GM12874 (cell line): ENCODE data around the gene SGIP1.

Source experiments
- CTCF ChIP-seq: IDR thresholded peaks from 2 replicates; pipeline ENCODE4 v1.5.1; 2011; ENCODE audit warnings: low read depth, mild to moderate bottlenecking, control low read depth, low read length, moderate library complexity; ENCODE audit not compliant: insufficient read depth

The SGIP1 gene

GRCh38 chr1:66532214-66532613 is 1.7 kb upstream of the SGIP1 start:
- no peak for TF ChIP-seq CTCF

- TF ChIP-seq CTCF = no peak
Measured at GRCh38 chr1:66532798-66533783, 862 bp upstream of the SGIP1 start.

GRCh38 chr1:66535061-66535460 is 1.1 kb downstream of the SGIP1 start:
- no peak for TF ChIP-seq CTCF

- TF ChIP-seq CTCF = no peak
Measured at GRCh38 chr1:66535853-66536252, 1.9 kb downstream of the SGIP1 start.

GRCh38 chr1:66537718-66538117 is 3.8 kb downstream of the SGIP1 start:
- no peak for TF ChIP-seq CTCF

- no peak for TF ChIP-seq CTCF
Measured at GRCh38 chr1:66539491-66539890, 5.5 kb downstream of the SGIP1 start.

- TF ChIP-seq CTCF = no peak
Measured at GRCh38 chr1:66540434-66541032, 6.6 kb downstream of the SGIP1 start.
